ENCODE data around the gene HOOK1.
A peak's percentile ranks its signal among the peaks of the same experiment; 100 is the strongest.

HOOK1 gene

DNA sequence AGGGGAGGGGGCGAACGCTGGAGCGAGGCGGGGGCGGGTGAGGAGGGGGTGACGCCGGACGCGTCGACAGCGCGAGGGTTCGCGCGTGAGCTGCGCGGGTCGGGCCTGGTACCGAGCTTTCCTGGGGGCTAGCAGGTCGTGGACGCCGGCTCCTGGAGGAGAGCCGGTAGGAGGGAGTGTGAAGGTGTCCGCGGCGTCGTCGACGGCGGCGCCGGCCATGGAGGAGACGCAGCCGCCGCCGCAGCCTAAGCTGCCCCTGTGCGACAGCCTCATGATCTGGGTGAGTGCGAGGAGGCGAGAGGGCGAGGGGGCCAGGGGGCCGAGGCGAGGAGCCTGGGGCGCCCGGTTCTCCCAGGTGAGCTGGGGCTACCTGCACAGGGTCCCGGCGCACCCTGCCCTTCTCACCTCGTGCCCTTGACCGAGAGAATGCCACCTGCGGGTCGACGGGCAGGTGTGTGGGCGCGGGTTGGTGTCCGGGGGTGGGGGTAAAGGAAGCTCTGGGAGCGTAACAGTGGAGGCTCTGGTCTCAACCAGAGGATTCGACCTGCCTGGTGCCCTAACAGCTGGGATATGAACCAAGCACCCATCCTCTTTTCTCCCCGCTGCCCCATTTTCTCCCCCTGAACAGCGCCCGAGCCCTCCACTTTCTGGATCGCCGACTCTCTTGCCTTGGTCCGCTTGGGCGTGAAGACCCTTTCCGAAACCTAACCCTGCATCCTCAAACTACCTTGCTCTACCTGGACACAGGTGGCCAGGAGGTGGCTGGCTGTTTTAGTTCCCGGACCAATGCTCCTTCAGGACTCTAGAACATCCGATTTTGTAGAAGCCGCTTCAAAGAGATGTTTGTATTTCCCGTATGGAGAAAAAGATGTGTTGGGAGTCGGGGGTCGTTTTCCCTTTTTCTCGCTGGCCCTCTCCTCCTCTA is at the start of gene HOOK1:
TSS of gene HOOK1 (plus strand) at position 49 of the 925 bp plus-strand sequence. CDS start at position 218, 169 bp downstream.
- DNase-seq, result no peak

DNA sequence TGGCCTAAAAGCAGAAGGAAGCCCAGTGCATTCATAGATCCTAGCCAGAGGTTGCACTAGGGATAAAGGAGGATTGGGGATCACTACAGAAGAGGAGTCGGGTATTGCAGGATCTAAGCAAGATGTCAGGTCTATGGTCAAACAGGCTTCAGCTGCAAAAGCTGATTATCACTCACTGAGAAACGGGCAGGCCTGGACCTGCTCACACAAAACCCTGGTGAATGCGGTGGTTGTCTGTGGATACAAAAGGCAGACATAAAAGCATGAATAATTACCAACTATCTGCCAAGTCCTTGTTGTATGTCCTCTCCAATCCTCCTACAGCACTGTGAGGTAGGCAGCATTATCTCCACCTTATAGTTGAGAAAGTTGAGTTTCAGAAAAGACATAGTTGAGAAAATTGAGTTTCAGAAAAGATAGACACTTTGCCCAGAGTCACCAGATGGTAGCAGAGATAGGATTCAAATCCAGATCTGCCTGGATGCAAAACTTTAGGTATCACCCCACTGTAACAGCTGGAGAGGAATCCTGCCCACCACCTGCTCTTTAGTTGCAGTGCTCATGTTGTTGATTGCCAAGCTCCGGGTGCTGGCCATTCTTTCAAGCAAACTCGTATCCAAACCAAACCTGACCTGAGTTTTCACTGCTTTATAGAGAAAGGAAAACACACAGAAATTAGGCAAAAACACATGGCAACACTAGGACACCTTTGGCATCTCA is 49.6 kb upstream of the HOOK1 start:
- DNase-seq, result peak in 1 of 2 experiments; percentile 43

DNA sequence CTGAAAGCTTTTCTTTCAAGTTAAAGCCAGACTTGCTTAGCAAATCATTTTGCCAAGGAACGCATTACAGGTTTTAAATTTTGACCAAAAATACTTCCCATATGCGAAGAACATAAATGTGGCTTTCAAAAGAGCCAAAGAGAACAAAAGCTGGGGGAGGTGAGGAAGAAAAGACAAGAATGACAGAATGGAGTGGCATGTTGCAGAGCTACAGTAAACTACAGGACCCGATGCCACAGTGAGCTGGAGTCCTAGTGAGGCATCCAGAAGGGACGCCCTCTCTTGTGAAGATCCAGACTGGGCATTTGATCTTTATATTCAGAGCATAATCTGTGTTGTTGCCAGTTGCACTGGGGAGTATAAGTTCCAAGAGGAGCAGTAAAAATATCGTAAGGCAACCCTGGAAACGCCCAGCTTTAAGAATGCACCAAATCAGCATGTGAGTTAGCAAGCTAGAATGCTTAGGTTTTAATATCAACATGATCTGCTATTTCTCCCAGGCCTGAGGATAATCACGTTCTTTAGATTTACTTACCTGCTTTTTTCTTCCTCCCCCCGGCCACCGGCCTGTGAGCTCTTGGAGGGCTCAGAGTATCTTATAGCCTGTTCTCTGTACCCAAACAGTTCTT is 48.4 kb upstream of the HOOK1 start:
- no peak for DNase-seq

DNA sequence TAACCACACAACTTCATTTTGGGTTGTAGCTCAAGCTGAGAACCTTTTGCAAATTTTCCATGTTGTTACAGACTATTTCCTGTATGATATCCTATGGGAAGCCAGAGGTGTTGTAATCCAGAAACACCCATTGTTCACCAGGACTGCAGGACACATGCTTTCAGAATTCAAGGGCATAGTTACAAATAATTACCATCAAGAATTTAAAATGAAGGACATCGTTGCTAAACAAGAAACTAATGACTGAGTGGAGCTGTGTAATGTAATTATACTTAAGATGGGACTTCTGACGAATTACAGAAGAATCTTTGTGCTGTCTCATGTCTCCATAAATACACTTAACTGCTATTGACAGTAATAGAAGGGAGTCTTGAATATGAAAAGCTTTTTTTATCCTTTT is 47.6 kb upstream of the HOOK1 start:
- no peak for DNase-seq

DNA sequence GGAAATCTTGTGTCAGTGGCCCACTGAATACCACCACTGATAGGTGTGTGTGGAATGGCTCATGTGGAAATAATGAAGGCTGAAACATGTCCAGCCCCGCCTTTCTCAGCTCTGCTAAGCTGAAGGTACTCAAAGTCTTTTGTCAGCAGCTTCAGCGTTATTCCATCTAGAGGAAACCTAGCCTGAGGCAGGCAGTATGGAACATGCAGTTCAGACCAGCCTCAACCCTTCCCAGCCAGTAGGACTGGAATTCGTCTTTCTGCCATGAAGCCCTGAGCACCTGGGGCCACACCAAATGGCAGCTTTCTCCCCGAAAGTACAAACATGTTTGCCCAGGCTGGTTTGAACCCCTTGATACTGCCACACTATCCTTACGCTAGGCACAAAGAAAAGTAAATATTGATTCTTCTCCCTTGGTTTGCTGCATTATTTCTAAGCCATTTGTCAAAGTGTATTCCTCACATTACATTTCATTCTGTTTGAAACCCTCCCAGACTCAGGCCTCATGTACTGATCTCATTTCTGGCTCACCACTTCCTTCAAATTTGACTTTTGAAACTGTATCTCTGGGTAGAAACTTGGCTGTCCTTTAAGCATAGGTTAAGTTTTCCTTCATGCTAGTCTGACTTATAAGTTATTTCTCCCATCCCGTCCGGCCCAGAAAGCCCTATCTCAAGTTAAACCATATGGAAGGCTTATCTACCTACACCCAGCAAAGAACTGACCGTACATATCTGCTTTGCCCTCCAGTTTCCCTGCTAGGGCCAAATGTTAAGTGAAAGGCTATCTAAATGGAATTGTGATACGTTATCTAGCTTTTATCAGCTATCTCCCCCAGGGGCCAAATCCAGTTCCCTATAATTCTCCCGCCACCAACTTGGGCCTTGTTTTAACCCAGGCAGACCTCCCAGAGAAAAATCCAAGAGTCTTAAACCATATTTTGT is 45.7 kb upstream of the HOOK1 start:
- DNase-seq, result no peak

DNA sequence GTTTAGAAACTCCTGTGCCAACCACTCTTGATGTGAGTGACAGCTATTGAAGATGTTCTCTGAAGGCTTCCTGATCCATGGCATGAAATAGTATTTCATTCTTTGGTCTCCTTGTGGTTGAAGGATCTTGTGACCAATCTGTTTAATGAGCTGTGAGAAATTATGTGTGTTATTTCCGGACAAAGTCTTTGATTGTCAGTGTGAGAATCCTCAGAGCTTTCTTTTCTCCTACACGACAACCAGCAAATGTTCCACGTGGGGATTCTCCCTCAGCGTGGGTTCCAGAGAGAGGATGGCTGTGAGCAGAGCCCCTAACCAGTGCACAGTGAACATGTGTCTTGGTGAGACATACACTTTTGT is 45.0 kb upstream of the HOOK1 start:
- no peak for DNase-seq

DNA sequence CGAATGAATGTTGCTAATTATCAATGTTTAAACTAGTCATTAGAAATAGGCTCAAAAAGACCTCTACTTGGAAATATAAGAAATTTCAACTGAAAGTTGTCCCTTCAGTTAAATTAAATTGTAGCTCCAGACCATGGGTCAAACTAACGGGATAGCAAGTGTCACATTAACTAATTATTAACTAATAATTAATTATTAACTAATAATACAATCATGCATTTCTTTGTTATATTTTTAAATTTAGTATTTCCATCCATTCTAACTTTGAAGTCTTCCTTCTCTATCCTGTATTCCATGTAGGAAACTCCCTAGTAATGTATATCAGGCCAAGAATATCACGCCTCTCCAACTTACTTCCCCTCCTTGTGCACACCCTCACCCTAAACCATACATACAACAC is 43.4 kb upstream of the HOOK1 start:
- no peak for DNase-seq

DNA sequence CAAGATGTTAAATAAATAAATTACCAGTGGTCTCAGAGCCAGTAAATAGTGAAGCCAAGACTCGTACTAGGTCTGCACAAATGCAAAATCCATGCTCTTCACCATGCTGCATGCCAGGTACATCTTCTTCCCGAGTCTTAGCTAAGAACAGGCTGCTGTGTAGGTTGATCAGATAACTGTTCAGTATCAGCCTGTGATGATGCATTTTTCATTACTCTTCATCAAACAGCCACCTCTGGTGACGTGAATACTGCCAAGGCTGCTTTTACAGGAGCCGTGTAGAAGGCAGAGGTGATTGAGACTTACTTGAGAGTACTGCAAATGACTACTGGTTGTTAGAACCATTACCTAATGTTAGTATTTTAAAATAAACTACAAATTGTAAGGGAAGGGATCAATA is 39.3 kb upstream of the HOOK1 start:
- no peak for DNase-seq

DNA sequence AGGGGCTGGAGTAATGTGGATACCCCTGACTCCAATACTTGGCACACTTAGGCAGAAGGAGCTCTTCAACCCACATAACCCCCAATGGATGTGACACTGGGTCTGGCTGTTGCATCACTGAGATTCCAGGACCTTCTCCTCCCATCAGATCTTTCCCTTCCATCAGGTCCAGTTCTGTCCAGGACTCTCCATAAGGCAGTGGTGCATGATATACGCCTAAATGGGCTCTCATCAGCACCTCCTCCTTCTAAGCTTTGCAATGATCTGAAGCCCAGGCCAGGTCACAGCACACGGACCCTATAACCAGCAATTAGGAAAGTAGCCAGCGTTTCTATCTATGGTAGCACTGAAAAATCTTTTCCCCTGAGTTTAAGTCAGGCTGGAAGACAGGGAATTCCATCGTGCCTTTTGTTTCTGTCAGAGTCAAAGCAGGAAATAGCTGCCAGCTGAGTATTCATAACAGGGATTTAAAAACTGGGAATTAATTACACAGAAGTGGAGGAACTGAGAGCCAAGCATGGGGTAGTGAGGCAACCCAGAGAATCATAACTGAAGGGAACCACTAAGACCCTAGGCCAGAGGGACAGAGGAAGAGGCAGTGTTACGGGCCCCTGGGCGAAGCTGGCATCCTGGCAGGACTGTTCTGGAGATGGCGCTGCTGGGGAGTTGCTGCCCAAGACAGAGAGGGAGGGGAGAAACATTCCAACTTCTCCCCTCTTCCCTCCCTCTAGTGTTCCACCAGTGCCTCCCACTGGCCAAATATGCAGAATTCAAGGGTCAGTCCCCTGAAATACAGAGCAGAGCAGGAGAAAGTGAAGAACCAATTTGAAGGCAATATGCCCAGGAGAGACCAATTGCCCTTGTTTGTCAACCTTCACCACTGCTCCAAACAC is 37.5 kb upstream of the HOOK1 start:
- DNase-seq, result no peak

DNA sequence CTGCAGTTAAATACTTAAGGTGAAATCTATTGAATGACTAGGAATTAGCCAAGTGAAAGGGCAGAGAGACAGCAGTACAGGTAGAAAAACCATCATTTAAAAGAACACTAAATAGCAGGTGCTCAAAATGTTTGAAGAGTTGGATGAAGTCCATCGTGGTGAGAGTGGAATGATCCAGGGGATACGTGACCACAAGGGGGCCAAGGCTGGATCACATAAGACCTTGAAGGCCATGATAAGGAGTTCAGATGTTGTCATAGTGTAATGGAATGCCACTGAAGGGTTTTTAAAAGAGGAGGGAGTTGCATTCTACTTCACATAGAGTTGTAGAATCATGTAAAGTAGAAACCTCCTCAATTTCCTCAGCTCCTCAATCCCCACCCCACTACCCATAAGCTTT is 34.8 kb upstream of the HOOK1 start:
- DNase-seq, result no peak

DNA sequence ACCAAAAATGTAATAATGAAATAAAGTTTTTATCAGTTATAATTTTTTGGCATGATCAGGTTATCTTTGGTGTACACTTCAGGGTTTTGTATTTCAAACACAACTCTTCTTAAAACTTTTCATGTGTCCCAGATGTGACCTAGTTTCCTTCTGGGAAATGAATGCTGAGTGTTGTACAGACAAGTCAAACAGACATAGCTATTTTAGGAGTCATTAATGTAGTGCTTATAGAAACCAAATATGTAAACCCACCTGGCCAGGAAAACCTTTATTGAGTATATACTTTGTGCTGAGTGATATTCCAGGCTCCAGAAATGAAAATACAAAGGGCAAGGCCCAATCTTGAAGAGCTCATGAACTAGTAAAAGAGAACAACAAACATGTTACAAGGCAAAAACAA is 25.9 kb upstream of the HOOK1 start:
- DNase-seq, result no peak

DNA sequence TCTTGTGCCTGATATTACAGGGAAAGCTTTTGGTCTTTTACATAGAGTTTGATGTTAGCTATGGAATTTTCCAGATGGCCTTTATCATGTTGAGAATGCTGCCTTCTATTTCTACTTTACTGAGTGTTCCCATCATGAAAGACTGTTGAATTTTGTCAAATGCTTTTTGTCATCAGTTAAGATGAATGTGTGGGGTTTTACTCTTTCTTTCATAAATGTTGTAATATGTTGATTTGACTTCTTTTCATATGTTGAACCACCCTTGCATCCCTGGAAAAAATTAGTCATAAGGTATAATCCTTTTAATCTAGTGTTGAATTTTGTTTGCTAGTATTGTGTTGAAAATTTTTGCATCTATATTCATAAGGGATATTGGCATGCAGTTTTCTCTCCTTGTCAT is 16.1 kb upstream of the HOOK1 start:
- DNase-seq, result no peak

DNA sequence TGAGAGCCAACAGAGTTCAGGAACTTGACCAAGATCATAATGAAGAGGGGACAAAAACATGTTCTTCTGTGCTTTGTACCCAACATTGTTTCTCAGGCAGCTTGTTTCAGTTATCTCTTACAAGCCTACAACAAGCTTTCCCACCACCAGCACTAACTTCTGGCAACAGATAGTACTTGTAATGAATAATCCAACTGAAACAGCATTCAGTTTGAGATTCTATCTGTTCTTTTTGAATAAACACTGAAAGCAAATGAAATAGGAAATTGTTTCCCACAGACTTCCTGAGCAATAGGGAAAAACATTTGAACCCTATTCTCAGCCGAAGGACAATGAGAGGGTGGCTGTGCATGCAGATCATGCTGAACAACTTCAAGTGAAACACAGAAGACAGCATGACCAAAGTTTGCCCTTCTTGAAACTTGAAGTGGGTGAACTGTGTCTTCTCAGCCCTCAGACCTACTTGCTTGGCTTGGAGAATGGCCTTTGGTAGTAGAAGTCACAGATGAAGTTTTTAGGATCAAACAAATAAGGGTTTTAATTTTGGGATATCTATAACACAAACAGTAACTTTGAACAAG is 11.2 kb upstream of the HOOK1 start:
- DNase-seq, result no peak

DNA sequence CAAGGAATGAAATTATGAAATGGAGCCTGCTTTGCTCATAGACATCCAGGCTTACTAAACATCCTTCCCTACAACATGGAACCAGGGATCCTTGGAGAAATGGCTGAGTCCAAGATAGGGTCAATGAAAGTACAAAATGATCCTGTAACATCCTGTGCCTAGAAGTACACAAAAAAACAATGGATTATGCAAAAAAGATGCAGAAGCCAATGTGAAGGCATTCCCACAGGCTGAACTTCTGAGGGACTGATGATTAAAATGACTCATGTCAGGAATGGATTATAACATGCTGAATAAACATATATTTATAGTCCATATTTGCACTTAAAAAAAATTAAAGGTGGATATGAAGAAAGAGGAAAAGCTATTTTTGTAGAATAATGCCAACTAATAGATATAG is 10.4 kb upstream of the HOOK1 start:
- DNase-seq, result no peak

DNA sequence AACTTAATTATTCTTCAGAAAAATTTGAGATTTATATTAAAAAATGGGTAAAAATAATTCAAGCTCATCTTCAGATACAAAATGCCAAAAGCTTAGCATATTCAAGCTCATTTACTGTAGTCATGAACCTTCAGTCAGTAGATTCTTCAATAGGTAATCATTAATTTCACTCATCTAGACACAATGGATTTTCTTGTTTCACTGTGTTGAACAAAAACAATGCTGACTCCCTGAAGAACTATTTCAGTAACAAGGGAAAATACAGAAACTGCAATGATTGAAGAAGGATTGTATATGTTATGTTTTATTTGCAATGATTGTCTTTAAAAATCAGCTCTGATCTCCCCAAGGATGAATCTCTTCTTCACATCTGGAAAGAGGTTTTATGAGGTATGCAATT is 9.2 kb upstream of the HOOK1 start:
- DNase-seq, result no peak

DNA sequence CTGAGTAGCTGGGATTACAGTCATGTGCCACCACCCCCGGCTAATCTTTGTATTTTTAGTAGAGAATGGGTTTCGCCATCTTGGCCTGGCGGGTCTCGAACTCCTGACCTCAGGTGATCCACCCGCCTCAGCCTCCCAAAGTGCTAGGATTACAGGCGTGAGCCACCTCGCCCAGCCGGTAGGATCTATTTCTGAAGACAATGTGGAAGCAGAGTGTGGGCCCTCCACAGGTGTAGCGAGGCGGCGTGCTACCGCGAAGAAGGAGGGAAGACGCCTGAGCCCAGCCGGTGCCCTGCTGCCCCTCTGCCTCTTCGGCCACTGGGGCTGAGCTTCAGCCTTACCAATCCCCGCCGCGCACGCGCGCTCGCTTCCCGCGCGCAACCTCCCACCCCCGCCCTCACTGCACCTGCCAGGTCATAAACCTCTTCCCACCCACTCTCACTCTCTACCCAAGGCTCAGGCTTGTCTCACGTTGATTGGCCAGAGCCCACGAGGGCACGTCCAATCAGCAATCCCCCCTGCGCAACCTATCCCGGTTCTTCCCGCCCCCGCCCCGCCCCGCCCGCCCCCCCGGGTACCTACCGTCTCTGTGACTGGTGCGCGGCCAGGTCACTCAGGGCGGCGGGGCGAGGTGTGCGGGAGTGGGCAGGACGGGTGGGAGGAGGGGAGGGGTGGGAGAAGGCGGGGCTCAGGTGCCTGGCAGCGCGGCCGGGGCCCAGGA is 409 bp upstream of the HOOK1 start:
- peak; percentile 94 to 96 for DNase-seq

DNA sequence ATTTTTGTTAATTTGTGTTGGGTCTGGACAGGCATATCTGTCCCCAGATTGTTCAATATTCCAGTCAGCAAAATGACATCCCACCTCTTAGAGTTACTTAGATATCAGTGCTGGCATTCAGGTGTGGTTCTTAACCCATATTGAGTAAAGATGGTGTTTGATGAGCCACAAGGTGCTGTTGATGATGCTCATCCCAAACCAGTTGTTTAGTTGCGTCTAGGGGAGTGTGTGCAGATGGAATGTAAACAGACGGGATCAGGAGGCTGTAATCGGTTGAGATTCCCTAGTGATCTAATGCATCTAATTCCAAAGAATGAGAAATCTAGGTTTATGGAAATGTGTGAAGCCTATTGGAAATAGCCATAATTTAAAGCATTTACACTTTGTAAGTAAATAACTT is 1.1 kb downstream of the HOOK1 start:
- no peak for DNase-seq

DNA sequence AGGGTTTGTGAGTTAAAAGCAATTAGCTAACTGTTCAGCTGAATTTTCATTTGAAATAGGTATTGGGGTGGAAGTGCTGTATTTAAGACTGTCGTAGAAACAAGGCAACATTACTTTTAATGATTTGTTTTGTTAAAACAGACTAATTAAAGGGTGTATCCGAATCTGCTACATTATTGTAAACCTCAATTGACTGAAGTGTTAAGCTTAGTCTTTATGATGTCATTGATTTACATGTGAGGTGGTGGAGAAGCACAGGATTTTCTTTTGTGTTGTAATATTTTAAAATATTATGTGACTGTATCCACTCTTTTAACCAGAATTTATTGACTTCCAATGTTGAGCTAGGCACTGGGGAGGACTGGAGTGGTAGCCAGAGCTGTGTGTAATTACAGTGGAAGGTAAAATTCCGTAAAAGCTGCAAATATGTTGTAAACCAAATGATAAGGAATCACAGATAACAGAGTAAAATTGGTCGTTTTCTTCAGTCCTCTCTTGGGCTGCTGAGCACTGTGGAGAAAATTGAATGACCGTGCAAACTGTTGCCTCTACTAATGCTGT is 1.6 kb downstream of the HOOK1 start:
- DNase-seq, result no peak

DNA sequence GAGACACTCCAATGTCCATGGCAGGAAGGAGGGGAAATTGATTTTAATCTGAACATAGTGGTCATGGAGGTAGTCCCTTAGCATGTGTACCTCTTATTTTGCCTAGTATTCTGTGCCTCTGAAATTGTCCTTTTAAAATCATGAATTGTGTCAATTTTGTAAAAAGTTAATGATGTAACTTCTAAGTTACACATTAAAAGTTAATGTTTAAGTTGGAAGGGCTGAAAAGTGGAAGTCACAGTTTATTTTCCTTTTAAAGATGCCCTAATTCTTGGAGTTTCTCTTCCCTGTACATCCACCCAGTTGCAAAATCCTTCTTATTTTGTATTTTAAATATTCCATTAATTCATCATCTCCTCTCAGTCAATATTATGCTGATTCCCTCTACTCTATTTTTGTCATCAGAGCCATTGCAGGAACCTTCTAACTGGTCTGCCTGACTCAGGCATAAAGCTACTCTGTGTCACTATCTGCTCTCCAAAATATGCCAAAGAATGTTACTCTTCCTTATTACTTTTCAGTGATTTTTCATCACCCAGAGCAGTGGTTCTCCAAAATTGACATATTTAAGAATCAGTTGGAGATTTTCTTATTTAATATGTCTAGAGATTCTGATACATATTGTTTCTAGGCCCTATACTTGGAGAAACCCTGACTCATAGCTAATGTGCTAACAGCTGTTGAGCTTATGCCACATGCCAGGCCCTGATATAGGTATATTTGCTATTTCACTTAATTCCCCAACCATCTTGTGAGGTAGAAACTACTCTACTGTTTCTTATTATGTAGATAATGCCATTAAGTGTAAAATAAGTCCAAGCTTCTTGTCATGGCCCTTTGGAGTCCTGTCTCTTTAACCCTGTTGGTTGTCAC is 5.1 kb downstream of the HOOK1 start:
- no peak for DNase-seq
